Activated CD4-positive, alpha-beta T cell treated with anti-CD3 and anti-CD28 coated beads, Interleukin-2, amount 50 U/mL, for 4 hours (primary cell): ENCODE measurements around the gene RBFOX1.

Experiments used
- DNase-seq, 2 experiments: peaks; one replicate each; pipeline ENCODE4 v3.0.0-alpha.2; 2020

Gene RBFOX1

DNA sequence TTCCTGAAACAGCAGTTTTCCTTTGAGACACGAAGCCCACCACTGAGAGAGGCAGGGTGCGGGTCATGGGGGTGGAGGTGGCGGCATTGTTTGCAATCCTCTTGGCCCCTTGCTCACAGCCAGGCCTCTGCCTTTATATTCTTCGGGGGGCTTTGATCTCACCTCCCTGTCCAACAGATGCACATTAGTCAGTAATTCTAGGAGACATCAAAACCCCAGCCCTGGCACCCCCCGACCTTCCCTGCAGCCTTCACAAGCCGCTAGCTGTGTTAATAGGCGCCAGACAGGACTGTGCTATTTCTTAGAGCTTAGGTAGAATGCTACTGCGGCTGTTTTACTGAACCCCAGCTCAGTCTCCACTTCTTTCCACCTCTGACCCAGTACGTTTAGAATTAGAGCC, 212.6 kb downstream of the RBFOX1 start:
- DNase-seq: no peak

DNA sequence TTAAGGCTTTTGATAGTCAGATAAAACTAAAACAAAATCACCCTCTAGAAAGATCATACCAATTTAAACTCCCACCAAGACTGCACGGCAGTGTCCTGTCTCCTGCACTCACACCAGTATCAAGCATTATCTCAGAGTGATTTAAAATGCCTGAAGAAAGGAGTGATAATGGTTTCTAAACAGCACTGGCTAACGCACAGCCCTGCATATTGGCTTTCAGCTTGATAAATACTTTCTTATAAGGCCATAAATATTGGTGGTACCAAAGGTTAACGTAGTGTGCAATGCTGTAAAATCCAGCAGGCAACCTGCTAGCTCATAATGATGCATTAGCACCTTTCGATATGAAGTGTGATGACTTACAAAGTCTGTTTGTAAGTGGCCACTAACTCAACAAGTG, 214.3 kb downstream of the RBFOX1 start:
- no peak for DNase-seq

GRCh38 chr16:7547736-7548135, 215.1 kb downstream of the RBFOX1 start:
- no peak for DNase-seq

- no peak for DNase-seq
Observed at GRCh38 chr16:7548796-7549318, 216.2 kb downstream of the RBFOX1 start.

DNA sequence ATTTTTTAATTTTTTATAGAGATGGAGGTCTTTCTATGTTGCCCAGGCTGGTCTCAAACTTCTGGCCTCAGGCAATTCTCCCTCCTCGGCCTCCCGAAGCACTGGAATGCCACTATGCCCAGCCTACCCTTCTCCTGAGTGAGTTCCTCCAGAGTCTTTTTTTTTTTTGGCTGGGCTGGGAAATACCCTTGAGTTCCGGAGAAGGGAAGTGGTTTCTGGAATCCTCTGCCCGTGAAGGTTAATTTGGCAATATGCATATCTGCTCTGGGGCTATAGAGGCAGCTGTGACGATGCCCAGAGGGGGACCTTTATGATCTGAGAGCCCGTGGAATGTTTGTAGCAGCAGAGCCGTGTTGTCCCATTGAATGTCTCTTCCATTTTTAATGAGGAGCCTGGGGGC, 217.5 kb downstream of the RBFOX1 start:
- DNase-seq: no peak

- no peak for DNase-seq
Observed at GRCh38 chr16:7555459-7555858, 222.8 kb downstream of the RBFOX1 start.

DNA sequence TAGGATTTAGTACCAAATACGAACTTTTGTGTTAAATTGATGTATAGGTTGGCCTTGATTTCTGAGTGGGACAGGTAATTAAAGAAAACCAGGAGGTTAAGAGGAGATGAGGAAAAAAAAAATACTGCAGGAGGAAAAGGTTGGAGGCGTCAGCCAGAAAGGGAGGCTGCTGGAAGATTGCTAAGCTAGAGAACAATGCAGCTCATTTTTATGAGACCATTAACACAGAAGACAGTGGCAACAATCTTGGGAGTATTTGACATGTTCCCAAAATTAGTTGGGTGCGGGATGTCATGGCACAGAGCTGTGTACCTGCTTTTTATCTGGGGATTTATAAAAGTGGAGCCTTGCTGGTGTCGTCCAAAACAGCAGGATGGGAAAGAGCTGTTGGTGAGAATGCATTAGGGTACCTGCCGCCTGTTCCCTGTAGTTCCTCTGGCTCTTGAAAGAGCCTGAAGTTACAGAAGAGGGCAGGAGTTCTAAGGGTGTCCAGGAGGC, 229.3 kb downstream of the RBFOX1 start:
- DNase-seq: no peak

- DNase-seq: no peak
Observed at GRCh38 chr16:7566360-7566759, 233.7 kb downstream of the RBFOX1 start.

DNA sequence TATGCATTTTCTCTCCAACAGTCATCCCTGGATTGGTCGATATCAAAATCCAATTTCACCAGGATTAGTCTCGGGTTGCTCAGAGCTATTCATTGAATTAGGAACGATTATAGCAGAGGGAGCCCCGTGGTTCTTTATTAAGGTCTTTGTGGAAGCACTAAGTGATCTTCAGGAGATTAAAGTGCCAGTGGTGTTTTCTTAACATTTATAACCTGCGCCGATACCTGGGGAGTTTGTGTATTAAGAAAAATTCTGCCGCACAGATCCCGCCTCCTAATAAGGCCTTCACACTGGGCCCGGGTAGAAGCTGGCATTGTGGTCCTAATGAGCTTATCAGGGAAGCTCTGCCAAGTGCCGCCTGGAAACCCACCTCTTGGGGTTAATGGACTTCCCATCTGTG, 238.7 kb downstream of the RBFOX1 start:
- DNase-seq: no peak

- no peak for DNase-seq
Observed at GRCh38 chr16:7577588-7577987, 244.9 kb downstream of the RBFOX1 start.

DNA sequence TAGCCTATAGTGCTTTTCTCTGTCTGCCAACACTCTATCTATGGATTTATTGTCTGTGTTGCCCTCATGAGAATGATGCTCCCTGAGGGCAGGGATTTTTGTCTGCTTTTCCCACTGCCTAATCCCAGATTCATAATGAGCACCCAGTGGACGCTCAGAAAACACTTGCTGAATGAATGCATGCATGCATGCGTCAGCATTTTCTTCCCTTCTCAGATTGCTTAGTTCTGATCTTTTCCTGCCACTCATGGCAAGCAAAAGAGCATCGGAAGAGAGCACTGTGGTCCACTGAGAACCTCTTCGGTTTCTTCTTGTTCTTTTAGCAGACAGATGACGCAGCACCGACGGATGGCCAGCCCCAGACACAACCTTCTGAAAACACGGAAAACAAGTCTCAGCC, 246.8 kb downstream of the RBFOX1 start:
- DNase-seq: no peak

- DNase-seq: no peak
Observed at GRCh38 chr16:7581175-7581574, 248.5 kb downstream of the RBFOX1 start.

DNA sequence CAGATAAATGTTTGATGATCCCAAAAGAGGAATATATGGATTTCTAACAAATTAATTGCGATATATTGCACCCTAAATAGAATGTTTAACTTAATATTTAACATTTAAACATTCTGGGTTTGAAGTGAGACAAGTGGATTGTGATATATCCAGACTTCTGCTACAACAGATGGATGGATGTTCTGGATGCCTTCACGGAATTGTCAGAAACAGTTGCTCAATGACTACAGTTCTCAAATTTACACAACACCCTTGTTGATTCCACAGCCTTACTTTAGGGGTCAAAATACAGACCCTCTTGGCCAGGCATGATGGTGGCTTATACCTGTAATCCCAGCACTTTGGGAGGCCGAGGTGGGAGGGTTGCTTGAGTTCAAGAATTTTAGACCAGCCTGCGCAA, 250.8 kb downstream of the RBFOX1 start:
- DNase-seq: no peak

DNA sequence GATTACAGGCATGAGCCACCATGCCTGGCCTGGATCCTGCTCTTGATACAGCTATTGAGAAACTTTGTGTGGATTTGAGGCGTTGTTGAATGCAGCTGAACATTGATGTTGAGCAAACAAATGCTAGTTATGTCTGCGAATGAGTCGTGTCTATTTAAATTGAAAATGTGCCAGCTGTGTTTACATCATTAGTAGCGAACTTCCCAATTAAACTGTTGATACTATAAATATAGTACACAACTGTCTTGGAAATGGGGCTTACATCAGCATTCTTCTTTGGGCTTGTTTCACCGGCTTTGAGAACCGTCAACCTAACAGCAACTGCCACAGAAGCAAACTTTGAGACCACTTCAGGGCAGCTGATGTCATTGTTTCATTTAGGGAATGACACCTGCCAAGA, 251.9 kb downstream of the RBFOX1 start:
- no peak for DNase-seq

DNA sequence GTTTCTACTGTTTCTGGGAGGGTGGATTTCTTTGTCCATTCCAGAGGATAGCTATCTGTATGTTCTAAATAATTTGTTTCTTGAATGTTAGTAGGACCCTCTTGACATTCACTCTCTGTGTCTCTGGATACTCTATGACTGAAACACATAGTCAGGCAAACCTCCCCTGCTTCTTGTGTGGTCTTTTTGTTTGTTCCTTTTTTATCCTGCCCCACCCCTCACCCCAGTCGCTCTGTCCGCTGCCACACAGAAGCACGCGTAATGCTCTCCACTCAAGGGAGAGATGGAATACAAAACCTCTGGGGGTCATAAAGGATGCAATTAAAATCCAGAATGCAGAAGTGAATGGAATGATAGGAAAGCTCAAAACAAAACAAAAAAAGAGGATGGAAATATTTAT, 253.1 kb downstream of the RBFOX1 start:
- DNase-seq: no peak

- no peak for DNase-seq
Observed at GRCh38 chr16:7590934-7591333, 258.3 kb downstream of the RBFOX1 start.

GRCh38 chr16:7596308-7596707, 263.7 kb downstream of the RBFOX1 start:
- no peak for DNase-seq

DNA sequence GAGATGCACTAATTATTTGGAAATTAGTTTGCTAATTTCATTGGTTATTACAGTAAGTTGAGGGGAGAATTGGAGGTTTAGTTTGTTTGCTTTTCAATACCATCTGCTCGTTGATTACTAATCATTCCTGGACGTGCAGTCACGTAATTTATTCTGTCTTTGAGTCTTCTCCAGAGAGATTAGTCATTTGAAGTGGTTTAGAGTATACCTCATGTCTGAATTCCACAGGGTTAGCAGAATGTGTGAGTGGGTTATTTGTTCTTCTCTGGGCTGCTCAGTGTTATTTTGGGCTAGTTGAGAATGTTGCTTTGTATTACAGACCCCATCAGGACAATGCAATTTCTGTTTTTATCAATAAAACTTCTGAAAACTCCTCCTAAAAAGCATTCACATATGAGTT, 265.0 kb downstream of the RBFOX1 start:
- no peak for DNase-seq

- DNase-seq: no peak
Observed at GRCh38 chr16:7601100-7601499, 268.5 kb downstream of the RBFOX1 start.

- no peak for DNase-seq
Observed at GRCh38 chr16:7602291-7602950, 269.8 kb downstream of the RBFOX1 start.

DNA sequence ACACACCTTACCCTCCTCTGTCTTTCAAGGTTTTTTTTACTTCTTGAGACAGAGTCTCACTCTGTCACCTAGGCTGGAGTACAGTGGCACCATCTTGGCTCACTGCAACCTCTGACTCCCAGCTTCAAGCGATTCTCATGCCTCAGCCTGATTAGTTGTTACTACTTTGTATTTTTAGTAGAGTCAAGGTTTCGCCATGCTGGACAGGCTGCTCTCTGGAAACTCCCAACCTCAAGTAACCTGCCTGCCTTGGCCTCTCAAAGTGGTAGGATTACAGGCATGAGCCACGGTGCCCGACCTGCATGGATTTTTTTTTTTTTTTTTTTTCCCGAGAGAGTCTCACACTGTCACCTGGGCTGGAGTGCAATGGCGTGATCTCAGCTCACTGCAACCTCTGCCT, 273.2 kb downstream of the RBFOX1 start:
- no peak for DNase-seq

GRCh38 chr16:7612671-7613070, 280.0 kb downstream of the RBFOX1 start:
- DNase-seq: no peak

DNA sequence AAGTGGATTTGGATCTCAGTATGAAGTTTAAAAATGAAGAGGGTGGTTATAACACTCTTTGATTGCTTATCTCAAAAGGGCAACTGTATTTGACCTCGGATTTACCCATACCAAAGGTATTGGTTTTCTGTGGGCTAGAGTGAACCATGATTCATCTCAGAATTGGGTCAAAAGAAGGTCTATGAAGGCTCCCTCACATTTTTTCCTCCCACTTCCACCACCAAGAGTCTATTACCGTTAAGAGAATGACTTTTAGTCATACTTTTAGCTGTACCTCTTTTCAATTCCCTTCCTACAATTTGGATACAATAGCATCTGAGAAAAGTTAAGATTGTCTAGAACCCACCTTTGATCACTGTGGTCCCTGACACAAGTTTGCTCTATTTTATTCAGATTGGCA, 280.9 kb downstream of the RBFOX1 start:
- DNase-seq: no peak

- DNase-seq: no peak
Observed at GRCh38 chr16:7614021-7614795, 281.6 kb downstream of the RBFOX1 start.
